GM21367 (cell line): ENCODE data around the gene CD82.

ENCODE experiments used
- ATAC-seq: cut with Tn5 transposase; IDR thresholded peaks from one replicate; pipeline ENCODE4 v1.9.1; 2021; ENCODE audit not compliant: unreplicated experiment

The CD82 gene

DNA sequence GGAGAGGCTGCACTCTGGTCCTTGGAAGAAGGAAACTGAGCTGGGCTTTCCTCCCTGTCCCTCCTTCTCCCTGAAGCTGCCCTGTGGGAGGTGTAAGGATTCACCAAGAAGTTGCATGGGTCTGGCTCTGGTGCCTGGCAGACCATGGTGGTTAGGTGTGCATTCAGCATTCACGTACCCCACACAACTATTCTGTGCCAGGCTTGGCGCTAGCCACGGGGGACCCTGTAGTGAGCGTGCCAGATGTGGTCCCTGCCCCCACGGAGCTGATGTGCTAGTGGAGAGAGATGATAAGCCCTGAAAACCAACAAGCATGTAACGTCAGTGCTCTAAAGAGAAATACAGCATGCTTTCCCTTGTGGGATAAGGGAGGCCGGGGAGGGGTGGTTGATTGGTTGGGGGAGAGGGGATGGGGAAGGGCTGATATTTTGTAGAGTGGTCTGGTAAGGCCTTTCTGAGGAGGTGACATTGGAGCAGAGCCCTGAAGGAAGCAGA, 48.9 kb downstream of the CD82 start:
- no peak for ATAC-seq

DNA sequence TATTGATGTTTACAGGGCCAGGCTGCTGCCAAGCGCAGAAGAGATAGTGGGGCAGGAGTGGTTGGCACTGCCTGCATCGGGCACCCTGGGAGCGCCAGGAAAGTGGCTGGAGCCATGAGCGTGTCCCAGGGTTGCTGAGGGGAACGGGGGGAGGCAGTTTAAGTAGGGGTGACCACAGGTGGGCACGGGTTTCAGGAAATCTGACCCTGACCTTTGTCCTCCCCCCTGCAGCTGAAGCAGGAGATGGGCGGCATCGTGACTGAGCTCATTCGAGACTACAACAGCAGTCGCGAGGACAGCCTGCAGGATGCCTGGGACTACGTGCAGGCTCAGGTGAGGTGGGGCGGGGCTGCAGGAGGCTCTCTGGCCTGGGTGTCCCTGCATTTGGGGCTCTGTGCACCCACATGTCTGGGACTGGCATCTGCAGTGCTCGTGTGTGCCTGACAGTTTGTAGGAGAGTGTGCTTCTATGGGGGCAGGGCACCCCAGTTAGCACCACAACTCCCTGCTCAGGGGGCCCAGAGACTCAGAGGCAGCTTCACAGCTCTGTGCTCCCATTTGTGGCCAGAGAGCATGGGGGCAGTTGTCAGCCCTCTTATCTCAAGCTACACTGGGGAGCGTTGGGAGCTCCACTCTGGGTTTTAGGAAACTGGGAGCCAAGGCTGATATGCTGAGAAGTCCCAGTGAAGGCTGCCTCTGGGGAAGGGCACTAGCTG, 49.7 kb downstream of the CD82 start:
- no peak for ATAC-seq

DNA sequence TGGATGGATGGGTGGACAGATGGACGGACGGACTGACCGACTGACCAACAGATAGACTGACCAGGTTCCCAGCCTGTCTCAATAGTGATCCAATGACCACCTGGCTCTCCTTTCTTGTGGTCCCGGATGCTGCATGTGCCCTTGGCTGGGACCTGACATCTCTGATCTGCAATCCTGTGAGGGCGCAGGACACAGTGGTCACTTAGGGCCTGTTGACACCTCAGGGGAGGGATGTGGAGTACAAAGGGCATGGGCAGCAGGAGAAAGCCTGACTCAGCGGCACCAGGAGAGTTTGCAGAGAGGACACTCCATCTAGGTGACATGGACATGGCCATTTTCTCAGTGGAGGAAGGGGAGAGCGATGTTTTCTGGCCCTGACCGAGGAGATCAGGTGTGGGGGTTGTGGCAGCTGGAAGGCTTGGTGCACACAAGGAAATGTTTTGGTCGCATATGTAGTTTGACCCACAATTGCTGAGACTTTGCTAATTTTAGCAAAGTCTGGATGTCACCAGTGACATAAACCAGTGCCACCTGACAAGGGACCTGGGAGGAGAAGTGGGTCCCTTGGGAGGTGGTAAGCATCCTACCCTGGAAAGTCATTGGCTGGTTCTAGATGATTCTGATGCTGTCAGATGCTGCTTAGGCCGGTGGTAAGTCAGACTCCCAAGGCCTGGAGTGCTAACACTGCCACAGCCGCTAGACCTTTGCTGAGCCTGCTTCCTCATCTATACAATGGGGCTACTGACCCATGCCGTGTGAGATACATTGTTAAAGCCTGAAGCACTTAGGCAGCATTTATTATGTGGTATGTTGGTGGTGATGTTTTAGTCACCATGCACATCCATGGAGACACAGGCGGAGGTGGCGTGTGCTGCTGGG, 50.7 kb downstream of the CD82 start:
- no peak for ATAC-seq

DNA sequence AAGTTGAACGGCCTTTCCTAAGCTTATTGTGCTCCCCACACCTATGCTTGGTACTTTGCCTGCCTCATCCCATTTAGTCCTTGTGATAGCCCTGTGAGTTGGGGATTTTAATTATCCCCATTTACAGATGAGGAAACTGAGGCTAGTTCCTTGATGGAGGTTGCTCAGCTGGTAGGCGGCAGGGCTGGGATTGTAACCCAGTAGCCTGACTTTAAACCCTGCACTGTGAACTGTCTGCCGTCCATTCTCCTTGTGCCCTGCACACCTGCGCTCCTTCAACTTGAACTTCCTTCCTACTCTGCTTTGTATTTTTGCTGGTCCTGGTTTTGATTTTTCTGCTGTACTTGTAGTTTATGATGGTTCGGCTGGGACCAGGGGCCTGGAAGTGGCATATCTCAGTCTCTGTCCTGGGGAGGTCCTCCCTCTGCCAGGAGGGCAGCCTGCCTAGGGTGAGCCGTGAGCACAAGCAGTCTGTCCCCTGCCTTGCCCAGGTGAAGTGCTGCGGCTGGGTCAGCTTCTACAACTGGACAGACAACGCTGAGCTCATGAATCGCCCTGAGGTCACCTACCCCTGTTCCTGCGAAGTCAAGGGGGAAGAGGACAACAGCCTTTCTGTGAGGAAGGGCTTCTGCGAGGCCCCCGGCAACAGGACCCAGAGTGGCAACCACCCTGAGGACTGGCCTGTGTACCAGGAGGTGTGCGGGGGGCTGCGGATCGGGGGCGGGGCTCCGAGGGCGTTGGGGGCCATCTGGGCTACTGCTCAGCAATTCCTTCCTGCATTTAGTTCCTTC, 52.4 kb downstream of the CD82 start:
- ATAC-seq: no peak

DNA sequence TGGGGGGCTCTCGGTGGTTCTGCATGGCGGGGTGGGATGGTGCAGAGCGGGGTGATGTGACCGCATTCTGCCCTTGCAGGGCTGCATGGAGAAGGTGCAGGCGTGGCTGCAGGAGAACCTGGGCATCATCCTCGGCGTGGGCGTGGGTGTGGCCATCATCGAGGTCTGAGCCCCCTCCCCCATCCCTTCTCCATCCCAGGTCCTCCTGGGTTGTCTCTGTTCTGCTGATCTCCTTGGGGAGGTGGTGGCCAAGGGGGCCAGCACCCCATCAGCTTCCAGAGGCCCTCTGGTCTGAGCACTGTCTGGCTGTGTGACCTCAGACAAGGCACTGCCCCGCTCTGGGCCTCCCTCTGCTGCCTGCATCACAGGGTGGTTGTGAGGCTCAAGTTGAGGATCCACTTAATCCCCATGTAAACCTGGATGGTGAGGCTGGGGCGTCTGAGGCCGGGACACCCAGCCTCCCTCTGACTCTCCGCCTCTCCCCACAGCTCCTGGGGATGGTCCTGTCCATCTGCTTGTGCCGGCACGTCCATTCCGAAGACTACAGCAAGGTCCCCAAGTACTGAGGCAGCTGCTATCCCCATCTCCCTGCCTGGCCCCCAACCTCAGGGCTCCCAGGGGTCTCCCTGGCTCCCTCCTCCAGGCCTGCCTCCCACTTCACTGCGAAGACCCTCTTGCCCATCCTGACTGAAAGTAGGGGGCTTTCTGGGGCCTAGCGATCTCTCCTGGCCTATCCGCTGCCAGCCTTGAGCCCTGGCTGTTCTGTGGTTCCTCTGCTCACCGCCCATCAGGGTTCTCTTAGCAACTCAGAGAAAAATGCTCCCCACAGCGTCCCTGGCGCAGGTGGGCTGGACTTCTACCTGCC, 53.3 kb downstream of the CD82 start:
- ATAC-seq: no peak

DNA sequence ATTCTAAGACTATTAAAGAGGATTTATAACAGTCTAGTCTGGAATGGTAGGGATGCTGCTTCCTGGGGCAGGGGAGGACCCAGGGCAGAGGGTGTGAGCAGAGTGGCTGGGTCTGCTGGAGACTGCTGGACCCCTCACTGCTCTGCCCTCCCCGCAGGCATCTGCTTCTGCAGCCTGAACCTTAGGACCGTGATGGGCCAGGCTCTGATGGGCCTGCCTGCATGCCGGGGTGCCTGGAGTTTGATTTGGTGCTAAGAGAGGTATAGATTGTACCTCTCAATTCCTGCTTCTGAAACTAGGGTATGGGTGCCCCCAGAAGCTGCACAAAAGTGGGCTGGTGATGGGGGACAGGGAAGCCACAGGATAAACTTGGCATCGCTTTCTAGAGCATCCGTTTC, 54.9 kb downstream of the CD82 start:
- ATAC-seq: no peak

DNA sequence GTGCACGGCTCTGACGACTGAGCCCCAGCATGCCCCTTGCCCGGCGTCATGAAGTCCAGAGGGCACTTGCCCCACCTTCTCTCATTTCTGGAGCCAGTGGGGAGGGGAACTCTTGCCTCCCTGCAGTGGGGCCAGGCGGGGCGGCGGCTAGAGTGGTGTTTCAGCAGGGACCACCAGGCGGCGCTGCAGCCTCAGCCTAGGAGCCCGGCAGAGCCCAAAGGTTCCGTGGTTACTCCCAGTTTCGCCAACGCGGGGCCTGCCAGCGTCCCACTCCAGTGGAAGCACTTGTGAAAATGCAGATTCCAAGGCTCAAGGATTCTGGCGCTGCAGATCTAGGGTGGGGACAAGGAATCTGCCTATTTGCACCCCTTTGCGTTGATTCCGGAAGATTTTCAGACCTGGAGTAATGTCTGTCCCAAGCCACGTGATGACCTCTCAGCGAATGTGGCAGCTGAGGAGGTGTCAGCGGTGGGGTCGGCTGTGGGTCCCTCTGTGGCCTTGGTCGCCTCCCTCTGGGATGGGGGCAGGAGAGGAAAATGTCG, 55.7 kb downstream of the CD82 start:
- no peak for ATAC-seq

DNA sequence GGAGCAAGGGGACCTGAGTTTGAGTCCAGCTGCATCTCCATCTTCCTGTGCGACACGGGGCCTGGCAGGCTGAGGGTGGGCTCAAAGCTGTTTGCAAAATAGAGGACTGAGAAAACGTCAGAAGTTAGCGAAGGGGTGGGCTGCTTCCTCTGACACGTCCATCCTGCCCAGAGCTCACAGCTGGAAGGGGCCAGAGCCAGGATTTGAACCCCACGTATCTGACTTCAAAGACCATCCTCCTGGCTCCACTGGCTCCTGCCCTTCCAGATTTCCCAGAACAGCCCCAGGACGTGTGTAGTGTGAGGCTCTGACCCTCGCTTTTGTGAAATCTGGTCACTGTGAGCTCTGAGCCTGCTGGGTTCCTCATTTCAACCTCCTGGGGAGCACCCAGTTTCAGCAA, 56.3 kb downstream of the CD82 start:
- no peak for ATAC-seq

DNA sequence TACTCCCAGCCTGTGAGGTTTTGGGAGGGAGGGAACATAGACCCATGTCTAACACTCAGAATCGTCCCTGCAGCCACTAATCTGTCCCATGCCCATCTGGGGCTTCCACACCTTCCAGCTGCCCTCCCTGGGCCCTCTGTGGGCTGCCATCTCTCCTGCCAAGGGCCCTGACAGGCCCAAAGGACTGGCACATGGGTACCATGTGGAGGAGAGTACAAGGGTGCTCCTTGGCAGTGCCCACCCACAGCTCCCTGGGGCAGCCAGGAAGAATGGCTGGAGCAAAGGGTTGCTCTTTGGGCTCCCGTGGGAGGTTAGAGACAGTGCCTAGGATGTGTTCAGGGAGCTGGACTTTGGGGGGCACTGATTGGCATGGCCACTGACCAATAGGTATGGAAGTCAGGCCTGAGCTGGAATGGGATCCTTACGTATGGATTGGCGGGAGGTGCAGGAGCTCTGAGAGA, 56.8 kb downstream of the CD82 start:
- ATAC-seq: no peak

DNA sequence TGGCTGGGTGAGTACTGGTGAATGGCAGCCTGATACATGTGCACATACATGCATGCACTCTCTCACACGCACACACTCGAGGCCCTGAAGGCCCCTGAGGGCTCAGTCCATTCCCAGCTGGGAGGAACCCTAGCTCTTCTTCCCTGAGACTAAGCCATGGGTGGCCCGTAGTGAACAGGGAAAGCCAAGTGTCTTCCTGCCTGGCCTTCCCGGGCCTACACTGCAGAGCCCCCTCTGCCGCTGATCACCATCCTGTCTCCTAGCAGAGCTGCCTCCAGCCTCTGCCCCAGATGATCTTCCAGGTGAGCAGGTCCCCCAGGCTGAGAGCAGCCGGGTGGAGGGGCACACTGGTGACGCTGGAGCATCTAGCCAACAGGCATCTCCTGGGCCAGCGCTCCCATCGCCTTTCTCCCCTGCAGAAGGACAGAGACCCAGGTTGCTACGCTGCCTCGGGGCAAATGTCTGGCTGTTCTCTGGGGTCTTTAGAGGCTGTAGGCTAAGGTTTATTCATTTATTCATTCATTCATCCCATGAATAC, 57.3 kb downstream of the CD82 start:
- ATAC-seq: no peak

DNA sequence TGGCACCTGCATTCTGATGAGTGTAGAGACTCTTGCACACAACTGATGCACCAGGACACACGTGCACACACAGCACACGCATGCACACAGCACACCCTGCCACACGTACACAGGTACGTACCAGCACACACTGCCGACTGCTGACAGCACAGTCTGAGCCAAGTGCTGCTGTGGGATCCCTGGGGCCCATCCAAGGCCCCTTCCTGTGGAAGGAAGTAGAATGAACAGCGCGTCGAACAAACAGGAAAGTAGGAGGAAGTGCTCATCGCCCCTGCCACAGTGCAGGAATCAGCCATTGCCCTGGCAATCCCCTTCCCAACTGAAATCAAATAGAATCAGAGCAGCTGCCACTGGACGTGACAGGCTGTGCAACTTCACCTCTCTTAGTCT, 57.9 kb downstream of the CD82 start:
- no peak for ATAC-seq

DNA sequence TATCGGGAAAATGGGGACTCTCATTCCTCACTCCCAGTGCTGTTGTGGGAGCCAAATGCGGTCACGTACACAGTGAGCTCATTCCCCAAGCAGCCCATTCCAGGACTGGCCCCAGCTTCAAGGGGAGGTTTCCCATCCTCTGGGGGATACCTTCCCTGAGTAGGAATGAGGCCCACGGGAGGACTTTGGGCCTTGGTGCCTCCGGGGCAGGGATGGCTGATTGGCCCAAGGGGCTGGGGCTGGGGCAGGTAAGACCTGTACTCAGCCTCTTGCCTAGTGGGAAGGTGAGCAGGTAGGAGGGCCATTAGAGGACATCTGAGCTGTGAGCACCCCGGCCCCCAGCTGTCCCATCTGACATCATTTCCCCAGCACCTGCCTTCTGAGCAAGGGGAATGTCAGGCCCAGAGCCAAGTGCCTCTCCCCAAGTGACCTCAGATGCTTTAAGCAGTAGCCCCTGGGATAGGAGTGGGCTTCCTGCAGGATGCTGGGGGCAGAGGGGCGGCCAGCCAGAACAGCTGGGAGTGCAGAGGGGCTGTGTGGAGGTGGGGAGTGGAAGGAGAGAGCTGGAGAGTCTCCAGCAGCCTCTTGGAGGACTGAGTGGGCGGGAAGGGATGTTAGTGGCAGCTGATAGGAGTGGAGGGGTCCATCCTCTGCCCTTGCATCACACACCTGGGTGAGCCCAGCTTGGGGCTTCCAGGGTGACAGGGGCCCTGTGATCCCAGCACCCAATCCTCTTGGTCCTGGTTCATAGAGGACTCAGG, 58.4 kb downstream of the CD82 start:
- no peak for ATAC-seq

DNA sequence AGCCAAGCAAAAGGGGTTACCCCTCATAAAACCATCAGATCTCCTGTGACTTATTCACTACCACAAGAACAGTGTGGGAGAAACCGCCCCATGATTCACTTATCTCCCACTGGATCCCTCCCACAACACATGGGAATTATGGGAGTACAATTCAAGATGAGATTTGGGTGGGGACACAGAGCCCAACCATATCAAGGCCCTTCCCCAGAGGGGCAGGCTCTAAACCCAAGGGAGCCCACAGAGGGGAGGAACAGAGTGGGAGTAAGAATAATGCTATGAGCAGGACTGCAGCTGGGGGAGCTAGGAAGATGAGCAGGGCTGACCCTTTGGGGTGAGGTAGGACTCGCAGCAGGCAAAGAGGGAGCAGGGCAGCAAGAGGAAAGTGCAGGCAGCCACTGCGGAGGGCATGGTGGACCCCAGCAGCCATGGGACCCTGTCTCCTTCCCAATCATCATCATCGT, 59.3 kb downstream of the CD82 start:
- no peak for ATAC-seq

DNA sequence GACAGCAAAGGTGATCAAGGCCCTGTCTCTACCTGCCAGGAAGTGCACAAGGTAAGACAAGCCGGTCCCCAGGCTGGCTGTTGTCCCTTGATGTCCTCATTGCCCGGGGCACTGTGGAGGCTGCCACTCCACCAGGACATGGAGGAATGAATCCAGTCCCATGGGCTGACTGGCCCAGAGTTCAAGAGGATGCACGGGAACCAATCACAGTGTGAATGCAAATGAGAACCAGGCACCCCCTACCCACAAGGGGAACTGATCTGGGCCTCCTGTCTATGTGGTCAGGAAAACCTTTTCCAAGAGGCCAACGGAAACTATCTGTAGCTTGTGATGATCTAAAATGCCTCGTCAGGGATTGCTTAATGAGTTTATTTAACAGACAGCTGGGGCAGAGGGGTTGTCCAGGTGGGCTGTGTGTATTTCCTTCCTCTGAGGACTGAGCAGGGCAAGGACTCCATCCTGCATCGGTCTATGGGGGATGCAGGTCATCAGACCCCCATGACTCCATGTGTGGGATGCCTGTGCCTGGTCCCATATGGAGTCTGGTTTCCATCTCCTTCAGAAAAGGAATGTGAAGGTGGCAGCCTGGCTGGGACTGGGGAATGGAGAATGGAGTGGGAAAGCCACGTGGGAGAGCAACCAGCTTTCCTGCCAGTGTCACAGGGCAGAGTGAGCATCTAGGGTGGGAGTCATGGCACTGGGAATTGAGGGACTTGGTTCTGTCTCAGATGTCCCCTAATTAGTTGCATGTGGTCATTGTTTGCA, 60.5 kb downstream of the CD82 start:
- ATAC-seq: no peak

DNA sequence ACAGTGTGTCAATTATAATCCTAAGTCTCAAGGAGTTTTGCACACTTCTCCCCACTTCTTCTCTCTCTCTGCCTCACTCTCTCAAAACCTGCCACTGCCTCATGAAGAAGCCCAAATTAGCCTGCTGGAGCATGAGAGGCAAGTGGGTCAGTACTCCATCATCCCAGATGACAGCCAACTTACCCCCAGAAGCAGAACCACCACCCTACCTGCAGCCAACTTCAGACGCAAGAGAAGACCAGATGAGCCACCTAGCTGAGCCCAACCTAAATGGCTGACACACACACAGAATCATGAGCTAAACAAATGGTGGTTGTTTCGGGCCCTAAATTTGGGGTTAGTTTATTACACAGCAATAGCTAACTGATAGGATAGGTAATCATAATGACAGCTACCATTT, 61.2 kb downstream of the CD82 start:
- no peak for ATAC-seq

DNA sequence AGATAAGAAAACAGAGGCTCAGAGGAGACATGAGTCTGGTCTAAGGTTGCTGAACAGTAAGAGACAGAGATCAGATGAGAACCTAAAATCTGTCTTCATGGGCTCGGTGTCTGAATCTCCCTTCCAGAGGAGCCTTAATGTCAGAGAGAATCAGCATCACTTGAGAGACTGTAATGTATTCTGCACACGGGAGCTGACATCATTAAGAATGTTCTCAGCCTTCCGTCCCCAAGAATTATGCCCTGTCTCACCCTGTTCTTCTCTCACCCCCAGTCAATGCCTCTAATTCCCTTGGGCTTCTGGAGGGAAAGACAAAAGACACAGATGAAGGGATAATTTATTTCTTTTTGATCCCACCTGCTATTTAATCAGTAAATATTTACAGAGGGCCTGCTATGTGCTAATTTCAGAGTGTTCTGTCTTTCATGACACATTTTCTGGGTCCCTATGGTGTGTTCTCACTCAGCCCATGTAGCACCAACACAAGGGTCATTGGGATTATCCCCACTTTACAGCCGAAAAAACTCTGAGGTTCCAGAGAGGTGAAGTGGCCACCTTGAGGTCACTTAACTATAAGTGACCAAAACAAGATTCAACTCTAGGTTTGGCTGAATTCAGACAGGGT, 61.8 kb downstream of the CD82 start:
- ATAC-seq: no peak

DNA sequence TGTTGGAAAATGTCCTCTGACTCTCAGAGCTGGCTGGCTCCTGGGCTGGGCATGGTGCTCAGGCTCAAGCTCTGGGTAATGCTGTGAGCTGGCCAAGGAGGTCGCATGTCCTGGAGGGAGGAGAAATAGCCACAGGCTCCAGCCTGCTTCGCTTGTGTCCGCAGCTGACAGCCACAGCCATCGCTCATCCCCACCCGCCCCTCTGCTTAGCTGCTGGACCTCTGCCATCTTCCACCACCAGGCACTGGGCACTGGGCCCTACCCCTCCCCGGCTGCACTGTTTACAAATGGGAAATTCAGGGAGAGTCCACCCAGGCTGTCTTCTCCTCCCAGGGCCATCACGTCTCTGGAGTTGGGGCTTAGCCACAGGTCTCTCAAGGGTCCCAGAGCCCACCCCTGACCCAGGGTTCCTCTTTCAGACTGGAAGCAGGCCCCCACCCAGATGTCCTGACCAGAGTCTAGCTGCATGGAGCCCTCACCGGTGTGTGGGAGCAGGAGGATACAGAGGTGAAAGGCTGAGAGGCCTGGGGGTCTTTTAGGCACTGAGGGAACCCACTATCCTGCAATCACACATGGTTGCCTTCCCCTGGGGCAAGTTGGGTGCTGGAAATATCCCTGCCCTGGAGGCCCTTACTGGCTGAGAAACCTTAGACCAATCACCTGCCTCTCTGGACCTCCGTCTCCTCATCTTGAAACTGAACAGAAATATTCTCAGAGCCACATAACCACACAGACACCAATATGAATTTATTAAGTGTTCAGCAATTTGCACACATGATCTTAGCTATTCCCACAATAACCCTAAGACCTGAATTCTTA, 62.7 kb downstream of the CD82 start:
- no peak for ATAC-seq
